Hair follicle dermal papilla cell (primary cell): Measurements from ENCODE around the gene FGF21. TPM values are rescaled to one million over a fixed set of nuclear protein-coding genes. Genes with fewer than 3 reads are reported as not detected.

Experiments
- small RNA-seq: library from RNA; depleted of rRNA; stranded (forward); fragments of <200 nt; gene quantifications from one replicate; pipeline ENCODE3, GENCODE V24; 2012
- total RNA-seq: library from RNA; depleted of rRNA; stranded (reverse); fragments of >200 nt; gene quantifications from 2 replicates; pipeline ENCODE4 v1.2.3, GENCODE V29; 2012

The FGF21 gene, protein sequence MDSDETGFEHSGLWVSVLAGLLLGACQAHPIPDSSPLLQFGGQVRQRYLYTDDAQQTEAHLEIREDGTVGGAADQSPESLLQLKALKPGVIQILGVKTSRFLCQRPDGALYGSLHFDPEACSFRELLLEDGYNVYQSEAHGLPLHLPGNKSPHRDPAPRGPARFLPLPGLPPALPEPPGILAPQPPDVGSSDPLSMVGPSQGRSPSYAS
- not detected in 2 replicates for total RNA-seq

DNA sequence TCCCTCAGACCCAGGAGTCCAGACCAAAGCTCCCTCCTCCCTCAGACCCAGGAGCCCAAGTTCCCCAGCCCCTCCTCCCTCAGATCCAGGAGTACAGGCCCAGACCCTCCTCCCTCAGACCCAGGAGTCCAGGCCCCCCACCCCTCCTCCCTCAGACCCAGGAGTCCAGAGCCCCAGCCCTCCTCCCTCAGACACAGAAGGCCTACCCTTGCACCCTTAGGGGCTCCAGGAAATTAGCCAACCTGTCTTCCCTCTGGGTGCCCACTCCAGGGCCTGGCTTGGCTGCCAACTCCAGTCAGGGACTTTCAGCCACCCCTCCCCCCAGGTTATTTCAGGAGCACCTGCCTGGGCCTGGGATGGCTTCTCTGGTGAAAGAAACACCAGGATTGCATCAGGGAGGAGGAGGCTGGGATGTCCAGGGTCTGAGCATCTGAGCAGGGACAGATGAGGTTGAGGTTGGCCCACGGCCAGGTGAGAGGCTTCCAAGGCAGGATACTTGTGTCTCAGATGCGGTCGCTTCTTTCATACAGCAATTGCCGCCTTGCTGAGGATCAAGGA is at the start of gene FGF21:
Gene FGF21, plus strand, starts transcription at position 441 of the 558 bp plus-strand sequence. CDS start 713 bp downstream, outside the sequence.

DNA sequence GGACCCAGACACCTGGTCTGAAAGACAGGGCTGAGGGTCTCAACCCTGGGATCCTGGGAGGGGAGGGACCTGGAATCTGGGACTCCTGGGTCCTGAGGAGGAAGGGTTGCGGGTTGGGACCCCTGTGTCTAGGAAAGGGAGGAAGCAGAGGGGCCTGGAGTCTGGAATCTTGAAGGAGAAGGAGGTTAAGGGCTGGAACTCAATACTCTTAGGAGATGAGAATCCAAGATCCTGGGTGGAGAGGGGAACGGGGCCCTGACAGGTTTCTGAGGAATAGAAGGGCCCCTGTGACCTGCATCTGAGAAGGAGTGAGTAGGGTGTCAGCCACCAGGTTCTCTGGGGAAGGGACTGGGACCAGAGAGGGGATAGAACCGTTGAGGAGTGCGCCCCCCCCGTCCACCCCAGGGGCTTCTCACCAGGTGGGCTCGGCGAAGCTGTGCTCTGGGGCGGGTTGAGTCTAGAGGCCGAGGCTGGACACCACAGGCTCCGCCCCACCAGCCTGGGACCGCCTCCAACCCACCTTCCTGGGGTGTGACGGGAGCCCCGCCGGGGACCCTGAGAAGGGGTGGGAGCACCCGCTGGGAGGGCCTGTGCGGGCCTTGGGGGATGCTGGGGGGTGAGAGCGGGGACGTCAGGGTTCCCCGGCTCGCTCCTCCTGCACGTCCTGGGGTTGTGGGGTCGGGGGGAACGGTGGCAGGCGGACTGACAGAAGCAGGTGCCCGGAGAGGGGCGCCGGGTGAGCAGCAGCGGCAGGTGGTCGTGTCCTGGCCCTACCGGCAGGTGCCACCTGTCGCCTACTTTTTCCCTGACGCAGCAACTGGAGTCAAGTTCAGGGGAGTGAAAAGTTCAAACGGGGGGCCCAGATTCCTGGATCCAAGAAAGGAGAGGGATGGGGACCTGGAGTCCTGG is 35.8 kb upstream of the FGF21 start, which contains the start of gene MAMSTR:
Gene MAMSTR, minus strand, starts transcription at position 463 of the 909 bp plus-strand sequence. CDS start 694 bp downstream, outside the sequence.

DNA sequence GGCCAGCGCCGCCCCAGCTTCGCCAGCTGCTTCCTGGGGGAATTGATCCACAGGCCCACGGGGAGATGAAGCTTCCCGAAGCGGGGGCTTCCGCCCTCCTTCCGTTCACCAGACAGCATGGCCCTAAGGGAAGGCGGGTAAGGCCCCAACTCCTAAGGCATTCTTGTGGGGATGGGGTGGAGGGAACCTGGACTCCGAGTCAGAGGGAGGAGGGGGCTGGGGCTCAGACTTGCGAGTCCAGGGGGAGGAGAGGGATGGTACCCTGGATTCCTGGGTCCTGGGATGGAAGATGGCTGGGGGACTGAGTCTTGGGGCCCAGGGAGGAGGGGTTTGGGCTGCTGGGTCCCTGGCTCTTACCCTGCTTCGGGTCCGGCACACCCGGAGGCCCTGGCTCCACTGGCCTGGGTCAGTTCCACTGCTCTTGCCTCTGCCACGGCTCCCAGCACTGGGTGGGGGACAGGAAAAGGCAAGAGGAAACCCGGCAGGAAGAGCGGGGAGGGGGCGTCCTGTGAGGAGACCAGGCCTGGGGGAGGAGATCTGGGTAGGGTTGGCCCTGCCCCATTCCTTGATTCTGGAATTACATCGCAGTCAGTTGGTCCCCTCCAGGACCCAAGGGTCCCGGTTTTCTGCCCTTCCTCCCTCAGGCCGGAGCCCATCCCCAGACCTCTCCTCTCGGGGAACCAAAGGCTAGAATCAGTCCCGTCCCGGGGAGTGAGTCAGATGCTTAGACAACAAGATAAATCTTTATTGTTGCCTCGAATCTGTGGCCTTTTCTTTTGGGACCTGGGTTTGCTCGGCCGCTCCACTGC is 15.0 kb upstream of the FGF21 start, which contains the start of gene RASIP1:
Gene RASIP1, minus strand, starts transcription at position 447 of the 809 bp plus-strand sequence. Its CDS starts 328 bp downstream, at position 119.

DNA sequence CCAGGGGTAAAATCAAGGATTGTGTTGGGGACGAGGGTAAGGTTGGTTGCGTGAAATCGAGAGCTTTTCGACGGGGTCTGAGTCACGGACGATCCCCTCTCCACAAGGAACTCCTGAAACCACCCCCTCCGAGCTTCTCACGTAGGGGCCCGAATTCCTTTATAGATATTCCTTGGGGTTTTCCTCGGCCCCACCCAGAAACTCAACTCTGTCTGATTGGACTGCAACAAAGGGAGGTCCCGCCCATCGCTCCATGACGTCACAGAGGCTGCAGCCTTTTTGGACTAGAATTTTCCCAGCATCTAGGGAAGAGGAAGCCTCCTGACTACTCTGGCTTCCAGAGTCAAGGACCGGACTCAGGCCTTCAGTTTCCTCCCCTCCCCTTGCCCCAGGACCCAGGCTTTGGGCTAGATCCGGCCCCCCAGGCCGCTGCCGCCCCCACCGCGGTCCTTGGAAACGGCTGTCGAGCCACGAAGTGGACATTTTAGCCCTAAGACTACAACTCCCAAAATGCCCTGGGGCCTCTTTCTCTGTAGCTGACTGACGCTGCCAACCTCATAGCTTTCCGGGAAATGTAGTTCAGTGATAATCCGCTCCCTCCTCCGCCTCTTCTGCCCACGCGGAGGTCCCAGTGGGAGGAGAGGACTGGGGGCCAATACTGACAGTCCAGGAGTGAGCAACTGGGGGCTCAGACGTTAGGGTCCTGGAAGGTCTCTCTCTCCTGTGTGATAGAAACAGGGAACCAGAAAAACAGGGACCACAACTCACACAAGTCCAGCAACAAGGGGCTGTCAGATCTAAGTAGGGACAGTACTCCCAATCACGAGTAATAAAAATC is 8.4 kb upstream of the FGF21 start, which contains the start of gene IZUMO1:
Gene IZUMO1, minus strand, starts transcription at position 172 of the 838 bp plus-strand sequence. CDS start 1,050 bp downstream, outside the sequence.

DNA sequence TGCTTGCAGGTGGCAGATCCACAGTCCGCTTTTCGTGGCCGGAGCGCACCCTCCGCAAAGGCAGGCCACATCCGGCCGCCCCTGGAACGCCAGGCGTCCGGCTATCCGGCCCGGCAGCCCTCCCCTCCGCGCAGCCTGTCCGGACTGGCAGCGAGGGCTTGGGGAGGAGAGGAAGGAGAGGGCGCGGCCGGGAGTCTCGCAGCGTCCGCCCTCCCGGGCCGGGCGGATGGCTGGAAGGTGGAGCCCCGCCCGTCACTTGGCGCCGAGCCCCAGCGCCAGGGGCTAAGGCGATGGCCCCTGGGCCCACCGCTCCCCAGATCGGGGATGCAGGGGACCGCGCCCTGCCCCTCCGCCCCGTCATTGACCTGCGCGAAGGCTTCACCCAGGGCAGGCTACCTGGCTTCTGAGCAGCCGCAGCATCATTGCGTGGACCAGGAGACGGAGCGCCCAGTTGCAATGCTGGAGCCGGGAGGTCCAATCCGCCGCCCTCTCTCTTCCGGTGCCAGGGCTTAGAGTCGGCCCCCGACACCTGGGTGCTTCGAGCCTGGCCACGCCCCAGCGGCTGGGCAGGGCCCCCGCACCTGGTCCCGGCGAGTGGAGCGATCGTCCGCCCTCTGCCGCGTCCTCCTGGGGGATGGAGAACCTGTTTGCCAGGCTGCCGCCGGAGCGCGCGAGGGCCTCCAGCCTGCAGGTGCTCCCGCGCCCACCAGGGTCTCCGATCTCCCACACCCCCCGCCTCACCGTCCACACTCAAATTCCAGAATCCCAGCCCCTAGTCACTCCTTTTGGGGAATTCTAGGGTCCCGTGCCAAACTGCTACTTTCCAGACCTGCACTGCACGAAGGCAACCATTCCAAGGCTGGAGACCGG is 2.6 kb upstream of the FGF21 start, which contains the start of gene FUT1:
Gene FUT1, minus strand, starts transcription at position 146 of the 870 bp plus-strand sequence. CDS start 1,360 bp downstream, outside the sequence.

Small RNAs within 50 kb of the gene (small RNA-seq; reads per million reads assigned to genes)
- not detected for gene RNU6-317P

Other genes starting within 250 kb of the FGF21 start
- under 0.01 and 0.36 TPM in 2 replicates for gene LMTK3, start 243.7 kb upstream of the FGF21 start, total RNA-seq
- gene SULT2B1, start 203.4 kb upstream of the FGF21 start, total RNA-seq = 0.36 TPM in 1 of 2 replicates, not detected in the other
- not detected in 2 replicates for gene SPACA4, start 148.8 kb upstream of the FGF21 start, total RNA-seq
- gene FAM83E, start 140.4 kb upstream of the FGF21 start, total RNA-seq = 0.24 and 1.3 TPM in 2 replicates
- gene RPL18, start 136.3 kb upstream of the FGF21 start, total RNA-seq = 1,307 and 1,432 TPM in 2 replicates
- 16.5 and 19.1 TPM in 2 replicates for gene SPHK2, start 136.0 kb upstream of the FGF21 start, total RNA-seq
- gene DBP, start 118.1 kb upstream of the FGF21 start, total RNA-seq = 7.6 and 12.3 TPM in 2 replicates
- 1.5 and 2.9 TPM in 2 replicates for gene CA11, start 109.3 kb upstream of the FGF21 start, total RNA-seq
- 0.32 TPM in 1 of 2 replicates, not detected in the other for gene NTN5, start 82.5 kb upstream of the FGF21 start, total RNA-seq
- gene FUT2, start 59.6 kb upstream of the FGF21 start, total RNA-seq = under 0.01 TPM in 1 of 2 replicates, not detected in the other
- 0.97 and 1.5 TPM in 2 replicates for gene MAMSTR, start 35.8 kb upstream of the FGF21 start, total RNA-seq
- gene RASIP1, start 14.9 kb upstream of the FGF21 start, total RNA-seq = 0.32 and 0.36 TPM in 2 replicates
- gene IZUMO1, start 8.6 kb upstream of the FGF21 start, total RNA-seq = not detected in 2 replicates
- not detected in 2 replicates for gene FUT1, start 2.9 kb upstream of the FGF21 start, total RNA-seq
- gene BCAT2, start 55.5 kb downstream of the FGF21 start, total RNA-seq = 33.6 and 34.4 TPM in 2 replicates
- 12.2 and 14.6 TPM in 2 replicates for gene HSD17B14, start 81.0 kb downstream of the FGF21 start, total RNA-seq
- 15.7 and 20.8 TPM in 2 replicates for gene PLEKHA4, start 113.1 kb downstream of the FGF21 start, total RNA-seq
- 86.6 and 94.5 TPM in 2 replicates for gene PPP1R15A, start 116.9 kb downstream of the FGF21 start, total RNA-seq
- gene TULP2, start 143.2 kb downstream of the FGF21 start, total RNA-seq = 0.12 and 0.16 TPM in 2 replicates
- gene NUCB1, start 144.8 kb downstream of the FGF21 start, total RNA-seq = 269 and 313 TPM in 2 replicates
- not detected in 2 replicates for gene DHDH, start 178.2 kb downstream of the FGF21 start, total RNA-seq
- gene BAX, start 199.4 kb downstream of the FGF21 start, total RNA-seq = 66.0 and 84.5 TPM in 2 replicates
- gene FTL, start 209.8 kb downstream of the FGF21 start, total RNA-seq = 3,530 and 3,694 TPM in 2 replicates
- gene GYS1, start 237.8 kb downstream of the FGF21 start, total RNA-seq = 61.7 and 65.2 TPM in 2 replicates
- gene RUVBL2, start 238.4 kb downstream of the FGF21 start, total RNA-seq = 110 and 121 TPM in 2 replicates